GM18907 (cell line): ENCODE measurements around the gene DPEP1.
"Not testable (repeated sequence)": the region's sequence is repeated elsewhere in the genome, so short reads cannot be mapped to it uniquely, and the experiment has no call there.

Source experiments
- ATAC-seq: cut with Tn5 transposase; IDR thresholded peaks from one replicate; pipeline ENCODE4 v1.9.1; 2021; ENCODE audit warnings: mild to moderate bottlenecking, moderate library complexity; ENCODE audit not compliant: unreplicated experiment

DPEP1 gene

GRCh38 chr16:89577055-89577759 is 36.2 kb upstream of the DPEP1 start:
- no peak for ATAC-seq

- ATAC-seq = no peak
These were observed 34.1 kb upstream of the DPEP1 start for GRCh38 chr16:89579351-89579750.

GRCh38 chr16:89581045-89581695 is 32.3 kb upstream of the DPEP1 start:
- no peak for ATAC-seq

- no peak for ATAC-seq
These were observed 31.4 kb upstream of the DPEP1 start for GRCh38 chr16:89581861-89582563.

GRCh38 chr16:89582614-89583196 is 30.7 kb upstream of the DPEP1 start:
- ATAC-seq = no peak

- no peak for ATAC-seq
These were observed 30.1 kb upstream of the DPEP1 start for GRCh38 chr16:89583197-89583894.

GRCh38 chr16:89583895-89584644 is 29.4 kb upstream of the DPEP1 start:
- ATAC-seq = no peak

GRCh38 chr16:89584768-89585549 is 28.5 kb upstream of the DPEP1 start:
- no peak for ATAC-seq

- no peak for ATAC-seq
These were observed 27.2 kb upstream of the DPEP1 start for GRCh38 chr16:89586218-89586617.

GRCh38 chr16:89586853-89587252 is 26.6 kb upstream of the DPEP1 start:
- ATAC-seq = no peak

GRCh38 chr16:89587676-89588075 is 25.8 kb upstream of the DPEP1 start:
- ATAC-seq = not testable (repeated sequence)

- no peak for ATAC-seq
These were observed 24.9 kb upstream of the DPEP1 start for GRCh38 chr16:89588413-89589109.

- no peak for ATAC-seq
These were observed 24.1 kb upstream of the DPEP1 start for GRCh38 chr16:89589241-89589926.

GRCh38 chr16:89593841-89594240 is 19.6 kb upstream of the DPEP1 start:
- ATAC-seq = no peak

- ATAC-seq = no peak
These were observed 17.9 kb upstream of the DPEP1 start for GRCh38 chr16:89595330-89596060.

GRCh38 chr16:89596061-89596689 is 17.3 kb upstream of the DPEP1 start:
- no peak for ATAC-seq

- no peak for ATAC-seq
These were observed 16.3 kb upstream of the DPEP1 start for GRCh38 chr16:89596957-89597649.
